IPS-NIHi7 (cell line): Measurements from ENCODE around the gene IFI16.
A peak's percentile ranks its signal among the peaks of the same experiment; 100 is the strongest.

Experiments used
- DNase-seq: peaks from one replicate; pipeline ENCODE4 v3.0.0; 2012; ENCODE audit warnings: mixed read lengths; ENCODE audit errors: extremely low spot score

Gene IFI16

DNA sequence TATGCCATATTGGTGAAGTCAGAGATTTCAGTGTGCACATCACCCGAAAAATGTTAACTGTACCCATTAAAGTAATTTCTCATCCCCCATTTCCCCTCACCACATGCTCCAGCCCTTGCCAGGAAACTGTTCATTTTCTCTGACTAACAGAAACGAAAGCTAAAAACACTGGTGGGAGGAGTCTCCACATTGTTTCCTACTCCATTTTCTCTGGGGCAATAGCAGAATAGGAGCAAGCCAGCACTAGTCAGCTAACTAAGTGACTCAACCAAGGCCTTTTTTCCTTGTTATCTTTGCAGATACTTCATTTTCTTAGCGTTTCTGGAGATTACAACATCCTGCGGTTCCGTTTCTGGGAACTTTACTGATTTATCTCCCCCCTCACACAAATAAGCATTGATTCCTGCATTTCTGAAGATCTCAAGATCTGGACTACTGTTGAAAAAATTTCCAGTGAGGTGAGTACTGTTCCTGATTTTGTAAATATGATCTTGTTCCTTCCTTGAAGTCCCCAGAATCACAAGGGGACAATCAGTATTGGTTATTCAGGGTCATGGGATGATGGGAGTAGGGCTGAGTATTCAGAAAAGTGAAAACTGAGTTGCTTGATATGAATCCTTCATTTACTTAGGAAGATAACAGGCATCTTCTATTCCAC, at the start of gene IFI16:
TSS of gene IFI16 (plus strand) at position 204 of the 658 bp plus-strand sequence. CDS start 4,774 bp downstream, outside the sequence.
- peak; percentile 17 for DNase-seq

DNA sequence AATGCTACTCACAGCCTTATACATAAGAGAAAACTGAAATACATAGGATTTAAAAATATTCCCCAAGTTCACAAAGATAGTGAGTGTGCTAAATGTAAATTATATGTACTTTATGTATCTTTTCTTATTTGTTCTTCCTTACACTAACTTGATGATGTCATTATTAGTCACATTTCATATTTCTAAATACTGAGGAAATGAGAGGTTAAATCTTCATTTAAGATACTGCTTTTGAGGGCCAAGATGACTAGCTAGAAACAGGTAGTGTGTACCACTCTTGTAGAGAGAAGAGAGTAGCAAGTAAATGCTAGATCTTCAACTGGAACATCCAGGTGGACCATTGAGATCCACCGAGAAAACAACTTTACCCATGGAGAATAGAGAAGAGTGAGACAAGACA, 48.5 kb upstream of the IFI16 start:
- no peak for DNase-seq

DNA sequence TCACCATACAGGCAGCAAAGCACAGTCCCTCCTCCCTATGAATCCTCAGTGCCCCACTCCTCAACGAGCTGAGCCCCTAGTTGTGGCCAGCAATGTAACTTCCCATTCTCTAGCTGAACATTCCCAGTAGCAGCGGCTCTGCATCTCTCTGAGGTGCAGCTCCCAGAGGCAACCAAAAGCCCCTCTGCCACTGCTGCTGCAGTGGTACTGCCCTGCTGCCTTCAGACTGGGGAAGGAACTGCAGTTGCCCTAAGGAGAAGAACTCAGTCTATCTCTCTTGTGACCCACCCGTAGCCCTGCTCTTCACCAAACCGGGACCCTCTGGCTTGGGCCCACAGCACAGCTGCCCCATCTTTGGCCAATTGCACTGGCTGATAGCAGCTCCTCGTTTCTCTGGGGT, 46.7 kb upstream of the IFI16 start:
- no peak for DNase-seq

DNA sequence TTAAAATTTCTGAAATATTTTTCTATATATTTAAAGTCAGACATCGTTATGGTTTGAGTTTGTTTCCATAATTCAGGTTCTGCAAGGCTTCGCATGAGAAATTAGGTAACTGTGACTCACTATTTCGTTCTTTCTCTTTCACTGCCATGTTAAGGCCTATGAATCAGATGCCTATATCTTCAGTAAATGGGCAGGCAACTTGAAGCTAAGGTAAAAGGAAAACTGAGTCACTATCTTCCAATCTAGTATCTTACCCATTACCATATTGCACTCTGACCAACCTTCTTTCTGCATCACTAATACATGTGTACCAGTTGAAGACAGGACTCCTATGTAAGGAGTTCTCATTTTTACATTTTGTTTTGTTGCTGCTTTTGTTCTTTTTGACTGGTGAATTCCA, 40.5 kb upstream of the IFI16 start:
- DNase-seq: no peak

- DNase-seq: no peak
These were observed 39.9 kb upstream of the IFI16 start for GRCh38 chr1:158969855-158970254.

DNA sequence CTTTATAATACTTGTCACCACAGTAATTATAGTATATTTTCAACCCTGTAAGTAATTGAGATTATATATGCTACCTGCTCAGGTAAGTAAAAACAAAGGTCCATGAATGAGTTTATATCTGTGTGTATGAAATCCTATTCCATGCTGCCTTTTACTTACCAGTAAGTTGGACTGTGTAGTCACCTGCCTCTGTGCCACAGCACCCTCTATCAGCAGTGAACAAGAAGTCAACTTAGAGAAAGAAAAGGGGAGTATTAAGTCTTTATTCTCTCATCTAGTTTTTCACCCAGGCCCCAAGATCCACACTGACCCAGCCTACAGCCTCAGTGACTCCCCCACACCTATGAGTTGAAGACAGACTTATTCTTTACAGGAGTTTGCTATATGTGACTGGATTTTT, 36.9 kb upstream of the IFI16 start:
- DNase-seq: peak; percentile 15

- DNase-seq: no peak
These were observed 33.5 kb upstream of the IFI16 start for GRCh38 chr1:158976219-158976618.

DNA sequence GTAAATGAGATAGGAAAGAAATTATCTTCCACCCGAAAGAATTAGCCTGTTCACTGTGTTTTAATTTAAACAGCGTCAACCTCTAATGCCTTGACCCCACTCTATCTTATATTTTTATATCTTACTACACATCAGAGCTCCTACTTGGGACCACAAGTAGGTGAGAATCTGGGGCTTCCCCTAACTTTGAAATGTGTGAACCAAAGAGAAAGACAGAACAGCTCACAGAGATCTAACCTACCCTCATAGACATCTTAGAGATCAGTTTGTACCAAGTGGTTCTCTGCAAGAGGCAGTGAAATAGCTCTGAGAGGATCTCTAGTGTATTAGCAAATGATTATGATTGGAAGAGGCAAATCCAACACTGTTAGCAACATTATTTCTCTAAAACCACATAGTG, 31.0 kb upstream of the IFI16 start:
- no peak for DNase-seq

DNA sequence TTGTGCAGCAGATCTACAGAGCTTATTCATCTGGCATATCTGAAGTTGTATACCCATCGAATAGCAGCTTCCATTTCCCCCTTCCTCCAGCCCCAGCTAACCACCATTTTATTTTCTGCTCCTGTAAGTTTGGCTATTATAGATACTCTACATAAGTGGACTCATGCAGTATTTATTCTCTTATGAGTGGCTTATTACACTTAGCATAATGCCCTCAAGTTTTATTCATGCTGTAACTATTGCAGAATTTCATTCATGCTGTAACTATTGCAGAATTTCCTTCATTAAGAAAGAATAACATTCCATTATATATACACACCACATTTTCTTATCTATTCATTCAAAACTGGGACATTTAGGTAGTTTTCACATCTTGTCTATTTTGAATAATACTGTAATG, 30.5 kb upstream of the IFI16 start:
- no peak for DNase-seq

DNA sequence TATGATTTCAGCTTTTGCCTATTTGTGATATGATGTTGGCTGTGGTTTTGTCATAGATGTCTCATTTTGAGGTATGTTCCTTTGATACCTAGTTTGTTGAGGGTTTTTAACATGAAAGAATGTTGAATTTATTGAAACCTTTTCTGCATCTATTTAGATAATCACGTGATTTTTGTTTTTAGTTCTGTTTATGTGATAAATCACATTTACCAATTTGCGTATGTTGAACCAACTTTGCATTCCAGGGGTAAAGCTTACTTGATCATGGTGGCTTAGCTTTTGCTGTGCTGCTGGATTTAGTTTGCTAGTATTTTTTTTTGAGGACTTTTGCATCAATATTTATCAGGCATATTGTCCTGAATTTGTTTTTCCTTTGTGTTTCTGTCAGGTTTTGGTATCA, 26.5 kb upstream of the IFI16 start:
- no peak for DNase-seq

- no peak for DNase-seq
These were observed 25.3 kb upstream of the IFI16 start for GRCh38 chr1:158984386-158984785.

DNA sequence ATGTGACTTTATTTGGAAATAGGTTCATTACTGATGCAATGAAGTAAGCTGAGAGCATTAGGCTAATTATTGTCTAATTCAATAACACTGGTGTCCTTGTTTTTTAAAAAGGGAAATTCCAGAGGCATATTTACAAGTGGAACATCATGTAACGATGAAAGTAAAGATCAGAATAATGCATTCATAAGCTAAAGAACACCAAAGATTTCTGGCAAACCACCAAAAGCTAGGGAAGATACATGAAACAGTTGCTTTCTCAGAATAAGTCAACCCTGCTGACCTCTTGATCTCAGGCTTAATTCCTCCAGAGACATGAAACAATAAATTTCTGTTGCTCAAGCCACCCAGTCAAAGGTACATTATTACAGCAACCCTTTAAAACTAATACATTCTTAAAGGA, 20.3 kb upstream of the IFI16 start:
- DNase-seq: no peak

DNA sequence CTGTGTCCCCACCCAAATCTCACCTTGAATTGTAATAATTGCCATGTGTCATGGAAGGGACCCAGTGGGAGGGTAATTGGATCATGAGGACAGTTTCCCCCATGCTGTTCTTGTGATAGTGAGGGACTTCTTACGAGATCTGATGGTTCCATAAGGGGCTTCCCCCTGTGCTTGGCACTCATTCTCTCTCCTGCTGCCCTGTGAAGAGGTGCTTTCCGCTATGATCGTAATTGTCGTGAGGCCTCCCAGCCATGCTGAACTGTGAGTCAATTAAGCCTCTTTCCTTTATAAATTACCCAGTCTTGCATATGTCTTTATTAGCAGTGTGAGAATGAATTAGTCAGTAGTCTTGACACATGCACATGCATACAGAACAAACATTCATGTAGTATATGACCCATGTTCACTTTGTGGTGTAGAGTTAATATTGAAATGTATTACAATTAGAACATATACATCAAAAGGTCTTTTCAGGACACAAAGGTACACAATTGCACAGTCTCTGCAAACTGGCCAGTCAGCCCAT, 16.9 kb upstream of the IFI16 start:
- DNase-seq: no peak

GRCh38 chr1:158996998-158997397, 12.7 kb upstream of the IFI16 start:
- no peak for DNase-seq

DNA sequence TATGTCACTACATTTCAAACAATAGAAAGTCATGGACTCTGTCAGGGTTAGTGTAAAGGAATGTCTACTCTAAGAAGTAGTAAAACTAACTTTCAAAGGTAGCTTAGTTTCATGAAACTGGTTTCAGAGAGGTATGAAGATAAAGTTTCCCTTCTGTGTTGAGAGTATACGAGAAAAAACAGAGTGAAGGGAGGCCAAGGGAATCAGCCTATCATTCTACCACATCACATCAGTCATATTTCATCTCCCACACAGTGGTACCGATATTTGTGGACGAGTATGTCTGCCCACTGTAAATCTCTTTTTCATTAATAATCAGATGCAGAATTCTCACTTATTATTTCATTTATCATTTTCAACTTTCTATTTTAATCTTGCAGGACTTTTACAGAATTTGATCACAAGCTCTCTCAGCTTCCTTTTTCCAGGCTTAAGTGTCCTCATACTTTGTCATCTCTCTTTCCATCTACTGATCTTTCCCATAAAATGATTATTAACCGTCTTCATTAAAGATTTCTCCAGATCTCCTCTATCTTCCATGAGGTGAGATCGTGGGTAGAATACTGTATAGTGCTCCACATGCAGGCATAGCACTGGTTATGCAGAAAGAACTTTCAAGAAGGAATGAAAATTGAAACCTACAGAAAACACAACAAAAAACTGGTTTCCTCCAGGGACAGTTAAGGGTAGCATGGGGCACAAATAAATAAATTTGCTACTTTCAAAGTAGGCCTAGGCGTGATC, 11.5 kb upstream of the IFI16 start:
- DNase-seq: no peak

- DNase-seq: peak; percentile 25
These were observed 10.9 kb upstream of the IFI16 start for GRCh38 chr1:158998781-158999161.

DNA sequence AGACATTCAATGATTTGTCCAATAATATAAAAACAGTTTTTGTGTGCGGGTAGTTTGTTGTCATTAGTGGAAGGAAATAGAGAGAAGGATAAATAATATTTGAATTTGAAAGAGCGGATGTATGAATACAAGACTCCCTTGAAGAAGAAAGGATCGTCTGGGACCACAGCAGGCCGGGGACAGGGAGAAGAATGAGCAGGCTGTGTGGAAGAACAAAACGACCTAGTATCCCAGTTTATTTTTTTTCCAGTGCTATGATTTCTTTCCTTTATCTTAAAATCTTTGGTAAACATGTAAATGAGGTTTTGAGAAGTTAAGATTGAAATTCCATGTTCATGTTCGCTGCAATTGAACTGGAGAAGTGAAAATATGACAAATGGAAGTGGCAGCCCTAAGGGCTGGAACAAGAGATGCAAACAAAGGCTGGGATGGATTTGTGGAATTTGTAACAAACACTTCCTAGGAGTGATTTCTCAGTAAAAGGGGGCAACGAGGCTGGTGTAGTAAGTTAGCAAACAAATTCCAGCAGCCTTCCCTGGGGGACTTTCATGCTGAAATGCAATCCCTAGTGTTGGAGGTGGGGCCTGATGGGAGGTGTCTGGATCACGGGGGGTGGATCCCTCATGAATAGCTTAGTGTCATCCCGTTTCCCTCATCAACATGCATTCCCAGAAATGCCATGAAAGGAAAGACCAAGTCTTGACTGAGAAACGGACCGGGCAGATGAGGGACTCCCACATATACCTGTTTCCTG, 10.2 kb upstream of the IFI16 start:
- DNase-seq: peak; percentile 65

DNA sequence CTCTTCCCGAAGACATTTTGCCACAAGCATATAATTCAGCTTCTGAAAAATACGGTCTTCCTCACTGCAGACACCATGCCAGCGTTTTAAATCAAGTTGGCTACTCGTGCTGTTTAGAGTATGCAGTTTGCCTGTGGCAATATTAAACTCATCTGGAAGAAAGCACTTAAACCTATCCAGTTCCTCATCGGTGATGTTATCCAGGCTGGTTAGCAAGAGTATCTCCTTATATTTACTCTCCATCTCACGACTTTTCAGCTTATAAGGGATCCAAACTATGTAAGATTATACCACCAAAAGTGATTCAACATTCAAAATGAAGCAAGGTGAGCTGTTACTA, 9.7 kb upstream of the IFI16 start:
- no peak for DNase-seq

DNA sequence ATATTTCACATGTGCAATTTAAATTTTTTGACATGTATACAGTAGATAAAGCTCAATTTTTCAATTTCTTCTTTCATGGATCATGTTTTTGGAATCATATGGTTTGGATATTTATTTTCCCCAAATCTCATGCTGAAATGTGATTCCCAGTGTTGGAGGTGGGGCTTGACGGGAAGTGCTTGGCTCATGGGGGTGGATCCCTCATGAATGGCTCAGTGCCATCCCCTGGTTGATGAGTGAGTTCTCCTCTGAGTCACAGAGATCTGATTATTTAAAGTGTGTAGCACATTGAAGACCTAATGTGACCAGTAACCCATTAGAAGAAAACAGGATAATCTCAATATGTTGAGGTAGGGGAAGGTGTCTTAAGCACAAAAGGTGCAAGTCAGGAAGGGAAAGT, 9.1 kb upstream of the IFI16 start:
- DNase-seq: peak; percentile 28

GRCh38 chr1:159005161-159005560, 4.5 kb upstream of the IFI16 start:
- DNase-seq: no peak

DNA sequence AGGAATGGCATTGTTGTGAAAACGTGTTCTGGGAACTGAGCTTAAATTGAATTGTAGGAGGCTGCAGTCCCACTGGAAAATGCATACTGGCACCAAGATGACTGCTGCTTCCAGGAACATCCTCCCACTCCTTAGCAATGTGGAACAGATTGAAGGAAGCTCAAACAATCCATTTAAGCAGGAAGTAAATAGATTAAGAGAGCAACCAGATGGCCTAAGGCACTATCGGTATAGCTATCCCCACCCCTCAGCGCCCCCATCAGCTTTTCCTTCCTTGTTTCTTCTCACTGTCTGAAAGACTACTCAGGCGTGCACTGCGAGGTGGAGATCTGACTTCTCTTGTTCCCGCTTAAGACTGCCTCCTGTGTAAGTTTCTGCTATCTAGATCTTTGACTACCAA, 4.0 kb upstream of the IFI16 start:
- peak; percentile 37 for DNase-seq

DNA sequence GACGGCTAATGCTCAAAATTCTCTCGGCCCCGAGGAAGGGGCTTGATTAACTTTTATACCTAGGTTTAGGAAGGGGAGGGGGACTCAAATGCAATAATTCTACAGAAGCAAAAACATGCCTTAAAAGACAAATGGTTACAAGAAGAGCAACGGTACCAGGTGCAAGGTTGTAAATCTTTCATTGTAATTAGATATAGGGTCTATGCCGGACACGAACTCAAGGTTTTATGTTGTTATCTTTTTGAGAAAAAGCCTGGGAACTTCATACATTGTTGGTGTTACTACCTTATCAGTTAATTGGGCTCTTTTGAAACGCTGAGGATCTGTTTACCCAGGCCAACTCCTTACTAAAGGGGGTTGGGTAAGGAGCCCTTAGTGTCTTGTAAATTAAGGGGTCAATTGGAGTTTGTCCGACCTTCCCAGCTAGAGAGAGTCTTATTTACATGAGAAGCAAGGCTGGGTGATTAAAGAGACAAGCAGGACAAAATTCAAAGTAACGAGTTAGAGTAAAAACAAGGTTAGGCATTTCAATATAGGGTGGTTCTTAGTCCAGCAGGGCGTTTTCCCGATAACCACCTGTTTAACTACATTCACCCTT, 3.4 kb upstream of the IFI16 start:
- peak; percentile 29 for DNase-seq
